ENCODE data around the gene PLPP3. TPM values are rescaled to one million over a fixed set of nuclear protein-coding genes. Genes with fewer than 3 reads are reported as not detected.

PLPP3 gene
- total RNA-seq, 2 experiments from 2014 or later = not detected

- ATAC-seq (ENCODE audit: poor library complexity) (no peak), DNase-seq (no peak)
- Histone ChIP-seq H3K9me3 (ENCODE audit: control insufficient read depth in 1 of 2, insufficient read depth in 1 of 2, low read length in 2 of 2) (peaks cover 0 to 3% of the 10 kb centered on the region in 2 experiments), H3K27me3 (ENCODE audit: control insufficient read depth in 1 of 2, insufficient read depth in 2 of 2, low read length in 2 of 2) (peaks cover 0 to 8% of the 10 kb centered on the region in 2 experiments), H3K36me3 (ENCODE audit: insufficient read depth, low read length) (no peaks in the 10 kb centered on the region), H3K4me3 (ENCODE audit: low read length) (no peak overlapping the region), H3K27ac (ENCODE audit: low read depth in 1 of 2, low read length in 2 of 2) (no peak overlapping the region), H3K4me1 (ENCODE audit: insufficient read depth, low read length) (no peaks in the 10 kb centered on the region)
- H3K4me3 Mint-ChIP-seq = no peak overlapping the region
- H3K36me3 Mint-ChIP-seq (ENCODE audit: low read depth) = no peaks in the 10 kb centered on the region
- H3K27ac Mint-ChIP-seq = no peak overlapping the region
- no peaks in the 10 kb centered on the region for H3K4me1 Mint-ChIP-seq (ENCODE audit: low read depth)
- ChIA-PET POLR2A (no interaction called here), CTCF (no interaction called here)
- TF ChIP-seq CTCF (IDR thresholded peaks at IDR 0.05) = no peak
- no peaks in the 10 kb centered on the region for H3K9me3 Mint-ChIP-seq
- intact Hi-C loops (cut with DNase I, micrococcal nuclease) = no loop called here
- no peaks in the 10 kb centered on the region for H3K27me3 Mint-ChIP-seq
These were observed 45.7 kb downstream of the PLPP3 start for GRCh38 chr1:56533621-56534020.

GRCh38 chr1:56533197-56533596, 46.2 kb downstream of the PLPP3 start:
- Histone ChIP-seq H3K4me1 (ENCODE audit: insufficient read depth, low read length) (no peaks in the 10 kb centered on the region), H3K4me3 (ENCODE audit: low read length) (no peak overlapping the region), H3K27ac (ENCODE audit: low read depth in 1 of 2, low read length in 2 of 2) (no peak overlapping the region), H3K9me3 (ENCODE audit: control insufficient read depth in 1 of 2, insufficient read depth in 1 of 2, low read length in 2 of 2) (peaks cover 0 to 3% of the 10 kb centered on the region in 2 experiments), H3K27me3 (ENCODE audit: control insufficient read depth in 1 of 2, insufficient read depth in 2 of 2, low read length in 2 of 2) (peaks cover 0 to 8% of the 10 kb centered on the region in 2 experiments), H3K36me3 (ENCODE audit: insufficient read depth, low read length) (no peaks in the 10 kb centered on the region)
- Mint-ChIP-seq H3K4me1 (ENCODE audit: low read depth) (no peaks in the 10 kb centered on the region), H3K36me3 (ENCODE audit: low read depth) (no peaks in the 10 kb centered on the region), H3K9me3 (no peaks in the 10 kb centered on the region), H3K27ac (no peak overlapping the region), H3K4me3 (no peak overlapping the region), H3K27me3 (no peaks in the 10 kb centered on the region)
- ChIA-PET POLR2A (no interaction called here), CTCF (no interaction called here)
- intact Hi-C loops (cut with DNase I, micrococcal nuclease) = no loop called here
- no peak for TF ChIP-seq CTCF (IDR thresholded peaks at IDR 0.05)
- ATAC-seq (ENCODE audit: poor library complexity) = no peak
- no peak for DNase-seq

GRCh38 chr1:56532350-56532683, 47.0 kb downstream of the PLPP3 start:
- DNase-seq = no peak
- Histone ChIP-seq H3K4me1 (ENCODE audit: insufficient read depth, low read length) (no peaks in the 10 kb centered on the region), H3K4me3 (ENCODE audit: low read length) (no peak overlapping the region), H3K27ac (ENCODE audit: low read depth in 1 of 2, low read length in 2 of 2) (no peak overlapping the region), H3K27me3 (ENCODE audit: control insufficient read depth in 1 of 2, insufficient read depth in 2 of 2, low read length in 2 of 2) (peaks cover 0 to 8% of the 10 kb centered on the region in 2 experiments), H3K9me3 (ENCODE audit: control insufficient read depth in 1 of 2, insufficient read depth in 1 of 2, low read length in 2 of 2) (no peaks in the 10 kb centered on the region), H3K36me3 (ENCODE audit: insufficient read depth, low read length) (no peaks in the 10 kb centered on the region)
- H3K27ac Mint-ChIP-seq = no peak overlapping the region
- H3K36me3 Mint-ChIP-seq (ENCODE audit: low read depth) = no peaks in the 10 kb centered on the region
- intact Hi-C loops (cut with DNase I, micrococcal nuclease) = no loop called here
- ChIA-PET POLR2A (no interaction called here), CTCF (no interaction called here)
- no peak for TF ChIP-seq CTCF (IDR thresholded peaks at IDR 0.05)
- H3K27me3 Mint-ChIP-seq = no peaks in the 10 kb centered on the region
- ATAC-seq (ENCODE audit: poor library complexity) = no peak
- H3K4me3 Mint-ChIP-seq = no peak overlapping the region
- H3K9me3 Mint-ChIP-seq = no peaks in the 10 kb centered on the region
- no peaks in the 10 kb centered on the region for H3K4me1 Mint-ChIP-seq (ENCODE audit: low read depth)
